Body of pancreas (tissue), 4 donors: ENCODE data around the gene FBN1. TPM values are rescaled to one million over a fixed set of nuclear protein-coding genes. Genes with fewer than 3 reads are reported as not detected.

Experiments used
- ATAC-seq: fragments of 150-250 bp; one replicate; pipeline ENCODE4 v1.9.1; 2016
- DNase-seq, 4 donors: peaks; one replicate each; pipeline ENCODE4 v3.0.0-alpha.2; 2019
- H3K27ac ChIP-seq, 4 donors: fragments of 200-600 bp; sonication (generic); 1 replicate in 3 of 4; 2 replicates in 1 of 4; pipeline versions ENCODE4 v1.5.1 to v1.6.1; 2016 to 2019; ENCODE audit warnings: mild to moderate bottlenecking in 1 of 4, mixed read lengths in 1 of 4, moderate library complexity in 1 of 4
- H3K27me3 ChIP-seq, 2 donors: fragments of 200-600 bp; sonication (generic); one replicate each; pipeline ENCODE4 v1.6.0; 2016; ENCODE audit warnings: mild to moderate bottlenecking in 1 of 2
- H3K36me3 ChIP-seq, 2 donors: fragments of 200-600 bp; sonication (generic); replicated peaks in 1 of 2; 2 replicates each; pipeline ENCODE4 v1.5.1; 2016; ENCODE audit warnings: low read depth in 2 of 2; ENCODE audit not compliant: insufficient read depth in 1 of 2
- H3K4me1 ChIP-seq: fragments of 200-600 bp; sonication (generic); one replicate; pipeline ENCODE4 v1.6.0; 2016
- H3K4me3 ChIP-seq, 2 donors: fragments of 200-600 bp; sonication (generic); 1 replicate in 1 of 2; 2 replicates in 1 of 2; pipeline ENCODE4 v1.5.1; 2016 to 2019
- H3K9me3 ChIP-seq, 3 donors: fragments of 200-600 bp; sonication (generic); 1 replicate in 2 of 3; 2 replicates in 1 of 3; pipeline ENCODE4 v1.5.1; 2016
- CTCF ChIP-seq, 7 experiments: fragments of 450-650 bp in 4 of 7; fragments of 200-600 bp in 3 of 7; sonication (generic) in 3 of 7; IDR thresholded peaks; one replicate each; pipeline ENCODE4 v1.5.1; 2016 to 2019; ENCODE audit warnings: antibody characterized with exemption in 7 of 7
- POLR2A ChIP-seq, 3 donors: fragments of 450-650 bp; IDR thresholded peaks; one replicate each; pipeline ENCODE4 v1.6.1; 2016; ENCODE audit warnings: antibody characterized with exemption in 3 of 3, mild to moderate bottlenecking in 2 of 3
- WGBS, 2 donors: methylation state at CpG; one replicate each; pipeline ENCODE4 v1.1.5; 2017; 5-methylcytosine and 5-hydroxymethylcytosine counted together
- intact Hi-C: fragments of 100-400 bp; cut with DNase I; formaldehyde crosslinking; loops from one replicate; pipeline ENCODE4 v1.15.1; 2023
- total RNA-seq, 2 donors: library from RNA; depleted of rRNA; stranded (reverse); fragments of >200 nt; gene quantifications; one replicate each; pipeline ENCODE4 v1.1.0, GENCODE V29; 2016

The FBN1 gene
- total RNA-seq, 2 donors from 2014 or later: 12.7 to 51.1 TPM

GRCh38 chr15:48423896-48424475 is 221.5 kb downstream of the FBN1 start:
- H3K36me3 ChIP-seq: no peaks in the 10 kb centered on the region

GRCh38 chr15:48423342-48423741 is 222.2 kb downstream of the FBN1 start:
- DNase-seq: no peak
- no peak for TF ChIP-seq CTCF (IDR thresholded peaks at IDR 0.05)
- TF ChIP-seq POLR2A (IDR thresholded peaks at IDR 0.05): no peak

More at GRCh38 chr15:48423896-48424475, 221.5 kb downstream of the FBN1 start:
- H3K9me3 ChIP-seq: no peaks in the 10 kb centered on the region
- ATAC-seq: no peak
- no peaks in the 10 kb centered on the region for H3K27me3 ChIP-seq
- no peak overlapping the region for H3K27ac ChIP-seq
- 61 to 64% methylated on average over 2 of the region's 2 CpGs for WGBS, 2 donors
- no peak overlapping the region for H3K4me3 ChIP-seq
- H3K4me1 ChIP-seq: no peaks in the 10 kb centered on the region
- TF ChIP-seq CTCF (IDR thresholded peaks at IDR 0.05) (no peak), POLR2A (IDR thresholded peaks at IDR 0.05) (no peak)
- intact Hi-C loops: no loop called here
- no peak for DNase-seq

GRCh38 chr15:48422401-48422800 is 223.1 kb downstream of the FBN1 start:
- H3K4me3 ChIP-seq: no peak overlapping the region
- no peaks in the 10 kb centered on the region for H3K27me3 ChIP-seq
- TF ChIP-seq CTCF (IDR thresholded peaks at IDR 0.05) (no peak), POLR2A (IDR thresholded peaks at IDR 0.05) (no peak)
- no peak overlapping the region for H3K27ac ChIP-seq
- no peaks in the 10 kb centered on the region for H3K9me3 ChIP-seq
- 42 to 60% methylated on average over 2 to 3 of the region's 3 CpGs for WGBS, 2 donors
- no peaks in the 10 kb centered on the region for H3K4me1 ChIP-seq
- H3K36me3 ChIP-seq: no peaks in the 10 kb centered on the region
- intact Hi-C loops: no loop called here
- no peak for DNase-seq
- no peak for ATAC-seq

More at GRCh38 chr15:48423342-48423741, 222.2 kb downstream of the FBN1 start:
- Histone ChIP-seq H3K4me1 (no peaks in the 10 kb centered on the region), H3K4me3 (no peak overlapping the region), H3K36me3 (no peaks in the 10 kb centered on the region), H3K27ac (no peak overlapping the region), H3K9me3 (no peaks in the 10 kb centered on the region), H3K27me3 (no peaks in the 10 kb centered on the region)
- WGBS, 2 donors: 73 to 89% methylated on average over 3 of the region's 3 CpGs
- intact Hi-C loops: no loop called here
- ATAC-seq: no peak

- no peaks in the 10 kb centered on the region for H3K36me3 ChIP-seq
- WGBS, 2 donors: 59 to 66% methylated on average over 5 of the region's 5 CpGs
- H3K27ac ChIP-seq: no peak overlapping the region
- intact Hi-C loops: no loop called here
- H3K4me1 ChIP-seq: no peaks in the 10 kb centered on the region
- ATAC-seq (no peak), DNase-seq (no peak)
- no peaks in the 10 kb centered on the region for H3K27me3 ChIP-seq
- no peak overlapping the region for H3K4me3 ChIP-seq
- TF ChIP-seq POLR2A (IDR thresholded peaks at IDR 0.05) (no peak), CTCF (IDR thresholded peaks at IDR 0.05) (no peak)
- H3K9me3 ChIP-seq: no peaks in the 10 kb centered on the region
Measured at GRCh38 chr15:48421362-48421761, 224.1 kb downstream of the FBN1 start.

- no peaks in the 10 kb centered on the region for H3K4me1 ChIP-seq
- H3K27ac ChIP-seq: no peak overlapping the region
- no peaks in the 10 kb centered on the region for H3K27me3 ChIP-seq
- H3K4me3 ChIP-seq: no peak overlapping the region
- no peak for DNase-seq
- no peaks in the 10 kb centered on the region for H3K36me3 ChIP-seq
- intact Hi-C loops: no loop called here
- 74 to 80% methylated on average over 2 of the region's 2 CpGs for WGBS, 2 donors
- H3K9me3 ChIP-seq: no peaks in the 10 kb centered on the region
- no peak for ATAC-seq
- TF ChIP-seq CTCF (IDR thresholded peaks at IDR 0.05): no peak
- TF ChIP-seq POLR2A (IDR thresholded peaks at IDR 0.05): no peak
Measured at GRCh38 chr15:48419896-48420295, 225.6 kb downstream of the FBN1 start.
